CD14-positive monocyte (primary cell): ENCODE results near the gene SLC2A1. TPM values are rescaled to one million over a fixed set of nuclear protein-coding genes. Genes with fewer than 3 reads are reported as not detected.
"Not testable (repeated sequence)": the region's sequence is repeated elsewhere in the genome, so short reads cannot be mapped to it uniquely, and the experiment has no call there.

Experiments
- DNase-seq, 3 donors: peaks; one replicate each; pipeline ENCODE4 v3.0.0-alpha.2; 2011 to 2022
- H2AFZ ChIP-seq: 2 replicates; pipeline ENCODE4 v1.6.0; 2012; ENCODE audit warnings: mild to moderate bottlenecking, low read depth, low read length, inconsistent platforms; ENCODE audit not compliant: insufficient read depth, poor library complexity, severe bottlenecking
- H3K27ac ChIP-seq, 2 donors: 1 replicate in 1 of 2; 2 replicates in 1 of 2; pipeline ENCODE4 v1.5.1; 2012 to 2013; ENCODE audit warnings: low read length in 2 of 2, control low read depth in 1 of 2, inconsistent platforms in 1 of 2, low read depth in 1 of 2, mild to moderate bottlenecking in 1 of 2
- H3K27me3 ChIP-seq, 2 donors: one replicate each; pipeline versions ENCODE4 v1.6.0 to v1.6.1; 2011 to 2013; ENCODE audit warnings: low read length in 2 of 2; ENCODE audit not compliant: control insufficient read depth in 2 of 2, insufficient read depth in 2 of 2
- H3K36me3 ChIP-seq, 2 donors: replicated peaks in 1 of 2; 1 replicate in 1 of 2; 2 replicates in 1 of 2; pipeline versions ENCODE4 v1.5.1 to v1.6.1; 2012 to 2013; ENCODE audit warnings: low read length in 2 of 2, control low read depth in 1 of 2, inconsistent platforms in 1 of 2, mild to moderate bottlenecking in 1 of 2; ENCODE audit not compliant: insufficient read depth in 2 of 2, control insufficient read depth in 1 of 2
- H3K4me1 ChIP-seq, 2 donors: 1 replicate in 1 of 2; 2 replicates in 1 of 2; pipeline versions ENCODE4 v1.5.1 to v1.6.1; 2012 to 2013; ENCODE audit warnings: low read length in 2 of 2, control low read depth in 1 of 2, inconsistent platforms in 1 of 2, mild to moderate bottlenecking in 1 of 2, moderate library complexity in 1 of 2; ENCODE audit not compliant: insufficient read depth in 2 of 2, control insufficient read depth in 1 of 2
- H3K4me2 ChIP-seq: replicated peaks from 2 replicates; pipeline ENCODE3; 2012; ENCODE audit warnings: low read length, moderate library complexity, mild to moderate bottlenecking; ENCODE audit not compliant: poor library complexity, severe bottlenecking; ENCODE audit errors: extremely low read depth
- H3K4me3 ChIP-seq, 3 experiments: fragments of 200-600 bp in 1 of 3; sonication (generic) in 1 of 3; replicated peaks in 1 of 3; 1 replicate in 2 of 3; 2 replicates in 1 of 3; pipeline ENCODE4 v1.5.1; 2011 to 2013; ENCODE audit warnings: low read length in 3 of 3, mild to moderate bottlenecking in 3 of 3, control low read depth in 2 of 3, low read depth in 2 of 3, inconsistent platforms in 1 of 3, moderate library complexity in 1 of 3
- H3K79me2 ChIP-seq: 2 replicates; pipeline ENCODE4 v1.6.0; 2012; ENCODE audit warnings: mild to moderate bottlenecking, control low read depth, inconsistent platforms, low read length, moderate library complexity; ENCODE audit not compliant: insufficient read depth
- H3K9ac ChIP-seq: 2 replicates; pipeline ENCODE4 v1.6.0; 2017; ENCODE audit warnings: low read length, mild to moderate bottlenecking; ENCODE audit not compliant: insufficient read depth, poor library complexity, severe bottlenecking
- H3K9me3 ChIP-seq, 2 donors: replicated peaks in 1 of 2; 1 replicate in 1 of 2; 2 replicates in 1 of 2; pipeline versions ENCODE4 v1.5.1 to v1.6.1; 2012 to 2013; ENCODE audit warnings: low read length in 2 of 2, control low read depth in 1 of 2; ENCODE audit not compliant: control insufficient read depth in 1 of 2, insufficient read depth in 1 of 2
- H4K20me1 ChIP-seq: 2 replicates; pipeline ENCODE4 v1.6.0; 2012; ENCODE audit warnings: mild to moderate bottlenecking, low read length, control low read depth, moderate library complexity; ENCODE audit not compliant: insufficient read depth
- H3K27ac Mint-ChIP-seq, 7 donors: one replicate each; pipeline ENCODE4 v1.8.0; 2020; ENCODE audit warnings: mild to moderate bottlenecking in 7 of 7, mixed read lengths in 7 of 7, moderate library complexity in 6 of 7, inconsistent platforms in 2 of 7
- H3K27me3 Mint-ChIP-seq, 3 donors: one replicate each; pipeline ENCODE4 v1.8.0; 2021 to 2022; ENCODE audit warnings: low read depth in 3 of 3, mild to moderate bottlenecking in 3 of 3, mixed read lengths in 3 of 3, moderate library complexity in 3 of 3, inconsistent platforms in 1 of 3
- H3K36me3 Mint-ChIP-seq, 2 donors: one replicate each; pipeline ENCODE4 v1.8.0; 2020; ENCODE audit warnings: mixed read lengths in 2 of 2, inconsistent platforms in 1 of 2, mild to moderate bottlenecking in 1 of 2
- H3K4me1 Mint-ChIP-seq: one replicate; pipeline ENCODE4 v1.8.0; 2020; ENCODE audit warnings: mild to moderate bottlenecking, mixed read lengths
- H3K4me3 Mint-ChIP-seq, 2 donors: one replicate each; pipeline ENCODE4 v1.8.0; 2020; ENCODE audit warnings: mild to moderate bottlenecking in 2 of 2, mixed read lengths in 2 of 2, moderate library complexity in 1 of 2
- H3K9me3 Mint-ChIP-seq, 7 donors: one replicate each; pipeline ENCODE4 v1.8.0; 2020 to 2022; ENCODE audit warnings: mixed read lengths in 7 of 7, mild to moderate bottlenecking in 6 of 7, moderate library complexity in 6 of 7, inconsistent platforms in 2 of 7
- WGBS: methylation state at CpG from one replicate; pipeline ENCODE4 v1.1.5; 2013; ENCODE audit warnings: missing lambda C conversion rate; ENCODE audit not compliant: insufficient coverage; 5-methylcytosine and 5-hydroxymethylcytosine counted together
- intact Hi-C, 2 donors: fragments of 100-400 bp; cut with micrococcal nuclease; formaldehyde crosslinking; loops; one replicate each; pipeline versions ENCODE4 v1.15.0 to v1.15.1; 2023
- polyA plus RNA-seq, 3 donors: library from polyadenylated mRNA; depleted of rRNA in 1 of 3; unstranded in 2 of 3; stranded (reverse) in 1 of 3; fragments of 300-500 nt in 2 of 3; fragments of >200 nt in 1 of 3; fragmentation: Illumina TruSeq in 2 of 3; gene quantifications; 1 replicate in 2 of 3; 2 replicates in 1 of 3; pipeline ENCODE4 v1.2.3, GENCODE V29; 2012 to 2021
- TF ChIP-seq, protein P1 (sequence below): fragments of 200-600 bp; IDR thresholded peaks from one replicate; pipeline ENCODE4 v1.8.0; 2022; ENCODE audit warnings: antibody characterized with exemption, mild to moderate bottlenecking

SLC2A1 gene
- polyA plus RNA-seq, 3 donors: 0.56 to 5.0 (median 0.71) TPM

DNA sequence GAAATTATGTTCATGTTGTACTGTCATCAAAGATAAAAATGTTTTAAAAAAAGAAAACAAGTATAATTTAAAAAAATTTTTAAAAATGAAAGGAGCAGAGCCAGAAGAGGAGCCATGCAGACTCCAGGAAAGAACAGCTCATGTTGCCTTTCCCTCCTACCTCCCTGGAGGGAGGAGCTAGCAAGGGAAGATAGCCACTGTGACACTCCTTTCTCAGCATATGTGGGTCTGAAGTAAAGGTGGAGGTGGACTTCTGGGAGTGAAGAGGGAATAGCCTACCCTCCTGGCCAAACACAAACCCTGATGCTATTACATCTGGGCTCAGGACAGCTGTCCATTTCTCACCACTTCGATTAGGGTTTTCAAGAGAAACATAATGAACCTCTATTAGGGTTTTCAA lies 54.2 kb downstream of the SLC2A1 start:
- no peaks in the 10 kb centered on the region for H4K20me1 ChIP-seq
- TF ChIP-seq, protein P1, sequence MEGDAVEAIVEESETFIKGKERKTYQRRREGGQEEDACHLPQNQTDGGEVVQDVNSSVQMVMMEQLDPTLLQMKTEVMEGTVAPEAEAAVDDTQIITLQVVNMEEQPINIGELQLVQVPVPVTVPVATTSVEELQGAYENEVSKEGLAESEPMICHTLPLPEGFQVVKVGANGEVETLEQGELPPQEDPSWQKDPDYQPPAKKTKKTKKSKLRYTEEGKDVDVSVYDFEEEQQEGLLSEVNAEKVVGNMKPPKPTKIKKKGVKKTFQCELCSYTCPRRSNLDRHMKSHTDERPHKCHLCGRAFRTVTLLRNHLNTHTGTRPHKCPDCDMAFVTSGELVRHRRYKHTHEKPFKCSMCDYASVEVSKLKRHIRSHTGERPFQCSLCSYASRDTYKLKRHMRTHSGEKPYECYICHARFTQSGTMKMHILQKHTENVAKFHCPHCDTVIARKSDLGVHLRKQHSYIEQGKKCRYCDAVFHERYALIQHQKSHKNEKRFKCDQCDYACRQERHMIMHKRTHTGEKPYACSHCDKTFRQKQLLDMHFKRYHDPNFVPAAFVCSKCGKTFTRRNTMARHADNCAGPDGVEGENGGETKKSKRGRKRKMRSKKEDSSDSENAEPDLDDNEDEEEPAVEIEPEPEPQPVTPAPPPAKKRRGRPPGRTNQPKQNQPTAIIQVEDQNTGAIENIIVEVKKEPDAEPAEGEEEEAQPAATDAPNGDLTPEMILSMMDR: no peak
- H3K36me3 ChIP-seq: no peaks in the 10 kb centered on the region
- H3K4me3 ChIP-seq: no peak overlapping the region
- no peak overlapping the region for H3K27ac ChIP-seq
- DNase-seq: no peak
- no peaks in the 10 kb centered on the region for H3K27me3 ChIP-seq
- H3K36me3 Mint-ChIP-seq: no peaks in the 10 kb centered on the region
- no CpG with 5 or more reads among the region's 1 CpG for WGBS
- intact Hi-C loops: no loop called here
- H2AFZ ChIP-seq: no peak overlapping the region
- peaks cover 0 to 2% of the 10 kb centered on the region in 2 donors for H3K9me3 ChIP-seq
- no peak overlapping the region for H3K4me3 Mint-ChIP-seq
- peaks cover 0 to 6% (median 3%) of the 10 kb centered on the region in 7 donors for H3K9me3 Mint-ChIP-seq
- no peak overlapping the region for H3K4me2 ChIP-seq
- no peak overlapping the region for H3K9ac ChIP-seq
- no peak overlapping the region for H3K27ac Mint-ChIP-seq
- peaks cover 0 to 2% (median 2%) of the 10 kb centered on the region in 3 donors for H3K27me3 Mint-ChIP-seq
- no peaks in the 10 kb centered on the region for H3K4me1 ChIP-seq
- H3K4me1 Mint-ChIP-seq: no peaks in the 10 kb centered on the region
- no peaks in the 10 kb centered on the region for H3K79me2 ChIP-seq

DNA sequence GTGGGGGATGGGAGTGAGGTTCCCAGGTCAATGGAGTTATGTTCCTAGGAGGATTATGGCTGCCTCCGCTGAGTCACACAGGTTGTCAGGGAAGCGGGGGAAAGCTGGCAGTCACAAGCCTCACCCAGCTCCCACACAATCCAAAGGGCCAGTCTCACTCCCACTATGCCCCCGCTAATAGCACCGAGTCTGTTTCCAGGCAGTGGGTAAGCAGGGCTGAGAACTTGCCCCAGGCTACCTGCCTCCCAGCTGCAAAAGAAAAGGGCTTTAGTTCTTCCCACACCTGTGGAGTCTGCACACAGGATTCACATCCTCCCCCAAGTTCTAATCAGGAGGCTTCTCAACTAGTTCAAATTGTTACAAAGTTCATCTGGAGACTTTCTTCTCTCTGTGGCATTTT lies 58.7 kb downstream of the SLC2A1 start:
- WGBS: 100% methylated on average over 2 of the region's 4 CpGs
- intact Hi-C loops, H3K4me1 ChIP-seq, H3K27ac Mint-ChIP-seq, H3K36me3 ChIP-seq, H3K9me3 ChIP-seq, H3K4me1 Mint-ChIP-seq, H3K36me3 Mint-ChIP-seq, H3K4me3 Mint-ChIP-seq, DNase-seq, H3K4me2 ChIP-seq, H3K27me3 Mint-ChIP-seq, H4K20me1 ChIP-seq, H3K4me3 ChIP-seq, H3K9ac ChIP-seq, H3K27ac ChIP-seq, H2AFZ ChIP-seq, H3K27me3 ChIP-seq, H3K79me2 ChIP-seq: not testable (repeated sequence)
- peaks cover 8 to 28% (median 17%) of the 10 kb centered on the region in 7 donors for H3K9me3 Mint-ChIP-seq
